Stimulated activated CD8-positive, alpha-beta memory T cell treated with anti-CD3 and anti-CD28 coated beads, Interleukin-15, amount 100 ng/mL, for 4 hours (primary cell): Measurements from ENCODE around the gene WDPCP.
"Not testable (repeated sequence)": the region's sequence is repeated elsewhere in the genome, so short reads cannot be mapped to it uniquely, and the experiment has no call there.

Experiments used
- DNase-seq, 2 donors: peaks; one replicate each; pipeline ENCODE4 v3.0.0-alpha.2; 2020; ENCODE audit warnings: low read depth in 2 of 2

WDPCP gene

GRCh38 chr2:63257473-63257872 is 330.8 kb downstream of the WDPCP start:
- DNase-seq = no peak

GRCh38 chr2:63249161-63249560 is 339.1 kb downstream of the WDPCP start:
- no peak for DNase-seq

- no peak for DNase-seq
Measured at GRCh38 chr2:63242747-63243146, 345.5 kb downstream of the WDPCP start.

- DNase-seq = no peak
Measured at GRCh38 chr2:63225964-63226686, 362.2 kb downstream of the WDPCP start.

- DNase-seq = no peak
Measured at GRCh38 chr2:63218800-63219526, 369.3 kb downstream of the WDPCP start.

- no peak for DNase-seq
Measured at GRCh38 chr2:63195310-63195709, 393.0 kb downstream of the WDPCP start.

- no peak for DNase-seq
Measured at GRCh38 chr2:63194175-63194574, 394.1 kb downstream of the WDPCP start.

GRCh38 chr2:63192889-63193774 is 395.1 kb downstream of the WDPCP start:
- DNase-seq = no peak

- DNase-seq = no peak
Measured at GRCh38 chr2:63192169-63192888, 395.9 kb downstream of the WDPCP start.

- DNase-seq = no peak
Measured at GRCh38 chr2:63189026-63189425, 399.3 kb downstream of the WDPCP start.

GRCh38 chr2:63186331-63186730 is 401.9 kb downstream of the WDPCP start:
- DNase-seq = no peak

GRCh38 chr2:63163161-63163820 is 425.0 kb downstream of the WDPCP start:
- DNase-seq = no peak

- DNase-seq = no peak
Measured at GRCh38 chr2:63159262-63159661, 429.0 kb downstream of the WDPCP start.

GRCh38 chr2:63136683-63137082 is 451.6 kb downstream of the WDPCP start:
- not testable (repeated sequence) for DNase-seq

- no peak for DNase-seq
Measured at GRCh38 chr2:63132020-63132419, 456.3 kb downstream of the WDPCP start.

- DNase-seq = no peak
Measured at GRCh38 chr2:63131196-63131595, 457.1 kb downstream of the WDPCP start.

- no peak for DNase-seq
Measured at GRCh38 chr2:63127594-63127993, 460.7 kb downstream of the WDPCP start.

GRCh38 chr2:63124850-63125249 is 463.4 kb downstream of the WDPCP start:
- no peak for DNase-seq

- DNase-seq = no peak
Measured at GRCh38 chr2:63124218-63124617, 464.1 kb downstream of the WDPCP start.

GRCh38 chr2:63122921-63123320 is 465.4 kb downstream of the WDPCP start:
- no peak for DNase-seq
